ENCODE data around the gene FAM117A. TPM values are rescaled to one million over a fixed set of nuclear protein-coding genes. Genes with fewer than 3 reads are reported as not detected.

The FAM117A gene
- total RNA-seq, 1 donor from 2014 or later: 16.5 TPM

DNA sequence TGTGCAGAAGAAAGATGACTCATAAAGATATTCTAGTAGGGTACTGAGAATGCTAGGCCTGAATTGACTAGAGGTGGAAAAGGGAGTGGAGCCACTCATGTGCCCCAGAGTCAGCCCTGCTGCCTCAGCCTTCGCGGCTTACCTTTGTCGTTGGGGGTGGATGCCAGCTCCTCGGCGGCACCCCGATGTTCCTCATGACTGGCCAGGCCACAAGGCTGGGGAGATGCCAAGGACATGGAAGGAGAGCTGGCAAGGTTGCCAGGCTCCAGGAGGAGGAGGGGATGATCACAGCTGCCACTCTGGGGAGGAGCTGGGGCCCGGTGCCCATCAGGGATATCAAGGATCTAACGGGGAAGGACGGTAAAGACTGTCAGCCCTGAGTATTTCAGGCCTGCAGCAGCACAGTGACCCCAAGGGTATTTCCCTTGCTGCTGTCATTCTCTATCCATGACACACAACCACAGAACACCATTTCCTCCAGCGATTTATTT, 46.5 kb downstream of the FAM117A start:
- H3K4me1 Mint-ChIP-seq: no peaks in the 10 kb centered on the region

GRCh38 chr17:49716668-49717364, 47.1 kb downstream of the FAM117A start:
- DNase-seq (ENCODE audit: low spot score in 2 of 2, unreplicated experiment in 2 of 2): no peak
- TF ChIP-seq, protein P1, sequence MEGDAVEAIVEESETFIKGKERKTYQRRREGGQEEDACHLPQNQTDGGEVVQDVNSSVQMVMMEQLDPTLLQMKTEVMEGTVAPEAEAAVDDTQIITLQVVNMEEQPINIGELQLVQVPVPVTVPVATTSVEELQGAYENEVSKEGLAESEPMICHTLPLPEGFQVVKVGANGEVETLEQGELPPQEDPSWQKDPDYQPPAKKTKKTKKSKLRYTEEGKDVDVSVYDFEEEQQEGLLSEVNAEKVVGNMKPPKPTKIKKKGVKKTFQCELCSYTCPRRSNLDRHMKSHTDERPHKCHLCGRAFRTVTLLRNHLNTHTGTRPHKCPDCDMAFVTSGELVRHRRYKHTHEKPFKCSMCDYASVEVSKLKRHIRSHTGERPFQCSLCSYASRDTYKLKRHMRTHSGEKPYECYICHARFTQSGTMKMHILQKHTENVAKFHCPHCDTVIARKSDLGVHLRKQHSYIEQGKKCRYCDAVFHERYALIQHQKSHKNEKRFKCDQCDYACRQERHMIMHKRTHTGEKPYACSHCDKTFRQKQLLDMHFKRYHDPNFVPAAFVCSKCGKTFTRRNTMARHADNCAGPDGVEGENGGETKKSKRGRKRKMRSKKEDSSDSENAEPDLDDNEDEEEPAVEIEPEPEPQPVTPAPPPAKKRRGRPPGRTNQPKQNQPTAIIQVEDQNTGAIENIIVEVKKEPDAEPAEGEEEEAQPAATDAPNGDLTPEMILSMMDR (IDR thresholded peaks at IDR 0.05; ENCODE audit: unreplicated experiment): no peak
- Mint-ChIP-seq H3K4me1 (no peaks in the 10 kb centered on the region), H3K4me3 (no peak overlapping the region), H3K36me3 (peaks cover 23% of the 10 kb centered on the region), H3K27ac (no peak overlapping the region), H3K9me3 (no peaks in the 10 kb centered on the region), H3K27me3 (ENCODE audit: low read depth) (no peaks in the 10 kb centered on the region)

More for the DNA sequence above, 46.5 kb downstream of the FAM117A start:
- H3K27me3 Mint-ChIP-seq (ENCODE audit: low read depth): no peaks in the 10 kb centered on the region
- DNase-seq (ENCODE audit: low spot score in 2 of 2, unreplicated experiment in 2 of 2): no peak
- H3K4me3 Mint-ChIP-seq: no peak overlapping the region
- no peak overlapping the region for H3K27ac Mint-ChIP-seq
- no peaks in the 10 kb centered on the region for H3K9me3 Mint-ChIP-seq
- TF ChIP-seq, protein P1 (IDR thresholded peaks at IDR 0.05; ENCODE audit: unreplicated experiment): no peak
- H3K36me3 Mint-ChIP-seq: peaks cover 21% of the 10 kb centered on the region

GRCh38 chr17:49715717-49716279, 48.1 kb downstream of the FAM117A start:
- H3K27ac Mint-ChIP-seq: no peak overlapping the region

GRCh38 chr17:49715216-49715615, 48.7 kb downstream of the FAM117A start:
- H3K9me3 Mint-ChIP-seq: no peaks in the 10 kb centered on the region
- H3K27ac Mint-ChIP-seq: no peak overlapping the region
- TF ChIP-seq, protein P1 (IDR thresholded peaks at IDR 0.05; ENCODE audit: unreplicated experiment): no peak
- peaks cover 25% of the 10 kb centered on the region for H3K36me3 Mint-ChIP-seq
- no peak for DNase-seq (ENCODE audit: low spot score in 2 of 2, unreplicated experiment in 2 of 2)
- no peak overlapping the region for H3K4me3 Mint-ChIP-seq
- H3K27me3 Mint-ChIP-seq (ENCODE audit: low read depth): no peaks in the 10 kb centered on the region
- H3K4me1 Mint-ChIP-seq: no peaks in the 10 kb centered on the region

More at GRCh38 chr17:49715717-49716279, 48.1 kb downstream of the FAM117A start:
- DNase-seq (ENCODE audit: low spot score in 2 of 2, unreplicated experiment in 2 of 2): no peak
- TF ChIP-seq, protein P1 (IDR thresholded peaks at IDR 0.05; ENCODE audit: unreplicated experiment): no peak
- H3K36me3 Mint-ChIP-seq: peaks cover 25% of the 10 kb centered on the region
- H3K27me3 Mint-ChIP-seq (ENCODE audit: low read depth): no peaks in the 10 kb centered on the region
- no peaks in the 10 kb centered on the region for H3K9me3 Mint-ChIP-seq
- no peak overlapping the region for H3K4me3 Mint-ChIP-seq
- H3K4me1 Mint-ChIP-seq: no peaks in the 10 kb centered on the region

DNA sequence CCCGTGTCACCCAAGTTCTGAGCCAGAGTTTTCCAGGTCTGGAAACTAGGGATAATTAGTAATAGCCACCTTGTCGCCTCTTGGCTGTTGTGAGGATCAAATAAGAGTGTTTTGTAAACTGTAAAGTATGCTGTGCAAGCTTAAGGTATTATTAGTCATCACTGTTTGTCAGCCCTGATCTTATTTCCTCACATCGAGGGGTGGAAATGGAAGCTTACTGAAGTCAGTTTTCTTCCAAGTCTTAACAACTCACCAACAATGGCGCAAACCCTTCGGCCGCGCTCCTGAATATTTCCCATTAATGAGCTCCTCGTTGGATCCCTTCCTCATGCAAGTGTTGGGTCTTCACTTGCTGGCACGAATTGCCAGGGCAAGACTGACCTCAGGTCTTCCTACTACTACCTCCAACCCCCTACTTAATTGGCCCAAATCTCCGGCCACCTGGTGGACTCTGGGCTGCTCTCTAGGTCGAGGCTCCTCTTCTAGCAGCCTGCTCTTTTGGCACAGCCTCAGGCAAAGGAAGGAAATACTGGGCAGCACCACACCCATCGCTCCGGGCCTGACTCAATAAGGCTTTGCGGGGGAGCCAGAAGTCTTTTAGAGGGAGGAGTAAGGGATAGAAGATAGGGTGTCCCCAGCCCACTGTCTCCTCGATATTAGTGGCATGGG, 55.3 kb downstream of the FAM117A start:
- H3K4me1 Mint-ChIP-seq: peaks cover 17% of the 10 kb centered on the region
- H3K27me3 Mint-ChIP-seq (ENCODE audit: low read depth): no peaks in the 10 kb centered on the region
- H3K36me3 Mint-ChIP-seq: peaks cover 15% of the 10 kb centered on the region
- H3K9me3 Mint-ChIP-seq: no peaks in the 10 kb centered on the region
- TF ChIP-seq, protein P1 (IDR thresholded peaks at IDR 0.05; ENCODE audit: unreplicated experiment): no peak
- no peak for DNase-seq (ENCODE audit: low spot score in 2 of 2, unreplicated experiment in 2 of 2)
- peak overlapping the region; percentile 88 for H3K4me3 Mint-ChIP-seq
- peak overlapping the region; percentile 99 for H3K27ac Mint-ChIP-seq

All from mesothelial cell of epicardium (in vitro differentiated cells).